Endodermal cell (in vitro differentiated cells): Measurements from ENCODE around the gene FZD10. TPM values are rescaled to one million over a fixed set of nuclear protein-coding genes. Genes with fewer than 3 reads are reported as not detected.

Experiments used
- DNase-seq: peaks from one replicate; pipeline ENCODE4 v3.0.0-alpha.2; 2017
- H3K27ac ChIP-seq: 2 replicates; pipeline ENCODE4 v1.5.1; 2013; ENCODE audit warnings: mild to moderate bottlenecking, low read depth, low read length, moderate library complexity
- H3K27me3 ChIP-seq: 2 replicates; pipeline ENCODE4 v1.6.1; 2013; ENCODE audit warnings: mild to moderate bottlenecking, low read length, moderate library complexity; ENCODE audit not compliant: insufficient read depth, control insufficient read depth, poor library complexity, severe bottlenecking
- H3K36me3 ChIP-seq: 2 replicates; pipeline ENCODE4 v1.7.0; 2013; ENCODE audit warnings: mild to moderate bottlenecking, low read length, moderate library complexity; ENCODE audit not compliant: control insufficient read depth, insufficient read depth
- H3K4me1 ChIP-seq: one replicate; pipeline ENCODE4 v1.7.0; 2013; ENCODE audit warnings: low read length; ENCODE audit not compliant: control insufficient read depth, insufficient read depth
- H3K4me3 ChIP-seq: 2 replicates; pipeline ENCODE4 v1.5.1; 2013; ENCODE audit warnings: mild to moderate bottlenecking, low read length, moderate library complexity
- H3K9ac ChIP-seq: 2 replicates; pipeline ENCODE4 v1.6.1; 2013; ENCODE audit warnings: mild to moderate bottlenecking, low read length, moderate library complexity; ENCODE audit not compliant: poor library complexity, severe bottlenecking; ENCODE audit errors: extremely low read depth
- H3K9me3 ChIP-seq: 2 replicates; pipeline ENCODE4 v1.6.1; 2013; ENCODE audit warnings: mild to moderate bottlenecking, low read length, moderate library complexity; ENCODE audit not compliant: control insufficient read depth
- H3K27ac Mint-ChIP-seq: 2 replicates; pipeline ENCODE4 v1.8.0; 2020; ENCODE audit warnings: mixed read lengths
- H3K27me3 Mint-ChIP-seq: 2 replicates; pipeline ENCODE4 v1.8.0; 2021; ENCODE audit warnings: mild to moderate bottlenecking, mixed read lengths; ENCODE audit not compliant: insufficient read depth
- H3K36me3 Mint-ChIP-seq: 2 replicates; pipeline ENCODE4 v1.8.0; 2020; ENCODE audit warnings: low read depth, mixed read lengths
- H3K4me1 Mint-ChIP-seq: 2 replicates; pipeline ENCODE4 v1.8.0; 2020; ENCODE audit warnings: mixed read lengths
- H3K4me3 Mint-ChIP-seq: 2 replicates; pipeline ENCODE4 v1.8.0; 2020; ENCODE audit warnings: mild to moderate bottlenecking, moderate library complexity, mixed read lengths
- H3K9me3 Mint-ChIP-seq: 2 replicates; pipeline ENCODE4 v1.8.0; 2020; ENCODE audit warnings: mild to moderate bottlenecking, mixed read lengths
- CTCF ChIP-seq: fragments of 200-600 bp; sonication (generic); conservative IDR thresholded peaks from 2 replicates; pipeline ENCODE4 v1.5.0; 2021; ENCODE audit warnings: antibody characterized with exemption, mild to moderate bottlenecking
- WGBS, 2 experiments: methylation state at CpG; one replicate each; pipeline versions ENCODE4 v1.1.5 to v1.1.7; 2013; ENCODE audit warnings: missing lambda C conversion rate in 2 of 2, mixed read lengths in 1 of 2; ENCODE audit not compliant: insufficient coverage in 1 of 2, insufficient read length in 1 of 2; 5-methylcytosine and 5-hydroxymethylcytosine counted together
- total RNA-seq, 2 donors: library from RNA; stranded (reverse); fragmentation: NEBNext Ultra II Directional in 1 of 2; extraction: Animal tissue kit (Norgen Biotek cat#: 25700) in 1 of 2; gene quantifications; 2 replicates in 1 of 2; 3 replicates in 1 of 2; pipeline ENCODE4 v1.2.1, GENCODE V29; 2021

The FZD10 gene
- total RNA-seq, 2 donors from 2014 or later: 0.18 TPM; not detected in 1

GRCh38 chr12:130200445-130200844 is 38.2 kb downstream of the FZD10 start:
- H3K36me3 Mint-ChIP-seq: no peaks in the 10 kb centered on the region
- peaks cover 79% of the 10 kb centered on the region for H3K27me3 Mint-ChIP-seq
- Histone ChIP-seq H3K27me3 (peaks cover 43% of the 10 kb centered on the region), H3K27ac (no peak overlapping the region), H3K9ac (no peak overlapping the region), H3K9me3 (no peaks in the 10 kb centered on the region), H3K4me3 (no peak overlapping the region), H3K36me3 (no peaks in the 10 kb centered on the region), H3K4me1 (no peaks in the 10 kb centered on the region)
- H3K9me3 Mint-ChIP-seq: peaks cover 4% of the 10 kb centered on the region
- H3K4me1 Mint-ChIP-seq: no peaks in the 10 kb centered on the region
- DNase-seq: peak; percentile 24
- H3K4me3 Mint-ChIP-seq: no peak overlapping the region
- WGBS, 2 experiments: 80 to 85% methylated on average over 6 to 7 of the region's 7 CpGs
- TF ChIP-seq CTCF: no peak
- H3K27ac Mint-ChIP-seq: no peak overlapping the region

- no peaks in the 10 kb centered on the region for H3K4me1 ChIP-seq
- H3K27ac Mint-ChIP-seq: no peak overlapping the region
Measured at GRCh38 chr12:130201037-130201436, 38.8 kb downstream of the FZD10 start.

GRCh38 chr12:130202201-130202600 is 39.9 kb downstream of the FZD10 start:
- no peaks in the 10 kb centered on the region for H3K4me1 Mint-ChIP-seq
- Histone ChIP-seq H3K27me3 (peaks cover 33% of the 10 kb centered on the region), H3K9ac (no peak overlapping the region), H3K4me1 (no peaks in the 10 kb centered on the region), H3K27ac (no peak overlapping the region), H3K4me3 (no peak overlapping the region), H3K9me3 (no peaks in the 10 kb centered on the region), H3K36me3 (no peaks in the 10 kb centered on the region)
- no peaks in the 10 kb centered on the region for H3K36me3 Mint-ChIP-seq
- H3K9me3 Mint-ChIP-seq: peaks cover 11% of the 10 kb centered on the region
- no peak overlapping the region for H3K4me3 Mint-ChIP-seq
- peak; percentile 52 for DNase-seq
- H3K27ac Mint-ChIP-seq: no peak overlapping the region
- H3K27me3 Mint-ChIP-seq: peaks cover 87% of the 10 kb centered on the region
- 91 to 93% methylated on average over 6 of the region's 6 CpGs for WGBS, 2 experiments
- TF ChIP-seq CTCF: no peak

More at GRCh38 chr12:130201037-130201436, 38.8 kb downstream of the FZD10 start:
- Mint-ChIP-seq H3K27me3 (peaks cover 78% of the 10 kb centered on the region), H3K4me1 (no peaks in the 10 kb centered on the region), H3K4me3 (no peak overlapping the region), H3K36me3 (no peaks in the 10 kb centered on the region), H3K9me3 (peaks cover 4% of the 10 kb centered on the region)
- no peak for TF ChIP-seq CTCF
- H3K9ac ChIP-seq: no peak overlapping the region
- H3K27me3 ChIP-seq: peaks cover 38% of the 10 kb centered on the region
- no peak overlapping the region for H3K4me3 ChIP-seq
- no peaks in the 10 kb centered on the region for H3K9me3 ChIP-seq
- no peak overlapping the region for H3K27ac ChIP-seq
- H3K36me3 ChIP-seq: no peaks in the 10 kb centered on the region
- peak; percentile 21 for DNase-seq
- 91 to 94% methylated on average over 8 of the region's 8 CpGs for WGBS, 2 experiments
